ENCODE measurements around the gene NFYC.
A peak's percentile ranks its signal among the peaks of the same experiment; 100 is the strongest.

The NFYC gene

GRCh38 chr1:40792036-40792435 lies 100.5 kb downstream of the NFYC start:
- Histone ChIP-seq H3K4me3 (ENCODE audit: extremely low read depth, insufficient read depth, low read length, poor library complexity, severe bottlenecking) (no peak overlapping the region), H3K4me1 (ENCODE audit: control insufficient read depth, insufficient read depth, low read length, poor library complexity, severe bottlenecking) (peaks cover 4% of the 10 kb centered on the region), H3K36me3 (ENCODE audit: control insufficient read depth, insufficient read depth, low read length) (no peaks in the 10 kb centered on the region), H3K27ac (ENCODE audit: low read depth, low read length, severe bottlenecking) (no peak overlapping the region), H3K9me3 (ENCODE audit: control insufficient read depth, low read length) (no peaks in the 10 kb centered on the region)
- WGBS, 2 experiments (ENCODE audit: insufficient coverage in 2 of 2): 74 to 76% methylated on average over 3 of the region's 7 CpGs

- no peak overlapping the region for H3K4me3 ChIP-seq (ENCODE audit: extremely low read depth, insufficient read depth, low read length, poor library complexity, severe bottlenecking)
- H3K9me3 ChIP-seq (ENCODE audit: control insufficient read depth, low read length): no peaks in the 10 kb centered on the region
- H3K27ac ChIP-seq (ENCODE audit: low read depth, low read length, severe bottlenecking): no peak overlapping the region
- no peaks in the 10 kb centered on the region for H3K4me1 ChIP-seq (ENCODE audit: control insufficient read depth, insufficient read depth, low read length, poor library complexity, severe bottlenecking)
- no peaks in the 10 kb centered on the region for H3K36me3 ChIP-seq (ENCODE audit: control insufficient read depth, insufficient read depth, low read length)
- WGBS, 2 experiments (ENCODE audit: insufficient coverage in 2 of 2): 93 to 97% methylated on average over 2 to 3 of the region's 3 CpGs
These were observed 102.1 kb downstream of the NFYC start for GRCh38 chr1:40793617-40794016.

GRCh38 chr1:40794048-40794447 lies 102.5 kb downstream of the NFYC start:
- no peaks in the 10 kb centered on the region for H3K4me1 ChIP-seq (ENCODE audit: control insufficient read depth, insufficient read depth, low read length, poor library complexity, severe bottlenecking)
- no peaks in the 10 kb centered on the region for H3K9me3 ChIP-seq (ENCODE audit: control insufficient read depth, low read length)
- H3K27ac ChIP-seq (ENCODE audit: low read depth, low read length, severe bottlenecking): no peak overlapping the region
- H3K36me3 ChIP-seq (ENCODE audit: control insufficient read depth, insufficient read depth, low read length): no peaks in the 10 kb centered on the region
- 87 to 100% methylated on average over 1 to 3 of the region's 4 CpGs for WGBS, 2 experiments (ENCODE audit: insufficient coverage in 2 of 2)
- no peak overlapping the region for H3K4me3 ChIP-seq (ENCODE audit: extremely low read depth, insufficient read depth, low read length, poor library complexity, severe bottlenecking)

GRCh38 chr1:40794974-40795715 lies 103.6 kb downstream of the NFYC start:
- no peaks in the 10 kb centered on the region for H3K9me3 ChIP-seq (ENCODE audit: control insufficient read depth, low read length)
- H3K4me3 ChIP-seq (ENCODE audit: extremely low read depth, insufficient read depth, low read length, poor library complexity, severe bottlenecking): no peak overlapping the region
- no peak overlapping the region for H3K27ac ChIP-seq (ENCODE audit: low read depth, low read length, severe bottlenecking)
- H3K36me3 ChIP-seq (ENCODE audit: control insufficient read depth, insufficient read depth, low read length): no peaks in the 10 kb centered on the region
- no peaks in the 10 kb centered on the region for H3K4me1 ChIP-seq (ENCODE audit: control insufficient read depth, insufficient read depth, low read length, poor library complexity, severe bottlenecking)
- WGBS, 2 experiments (ENCODE audit: insufficient coverage in 2 of 2): 79 to 86% methylated on average over 7 to 8 of the region's 10 CpGs

GRCh38 chr1:40795811-40796586 lies 104.5 kb downstream of the NFYC start:
- Histone ChIP-seq H3K9me3 (ENCODE audit: control insufficient read depth, low read length) (no peaks in the 10 kb centered on the region), H3K36me3 (ENCODE audit: control insufficient read depth, insufficient read depth, low read length) (no peaks in the 10 kb centered on the region), H3K4me3 (ENCODE audit: extremely low read depth, insufficient read depth, low read length, poor library complexity, severe bottlenecking) (no peak overlapping the region), H3K27ac (ENCODE audit: low read depth, low read length, severe bottlenecking) (peak overlapping the region; percentile 41), H3K4me1 (ENCODE audit: control insufficient read depth, insufficient read depth, low read length, poor library complexity, severe bottlenecking) (no peaks in the 10 kb centered on the region)
- 70 to 81% methylated on average over 5 to 9 of the region's 13 CpGs for WGBS, 2 experiments (ENCODE audit: insufficient coverage in 2 of 2)

GRCh38 chr1:40796939-40797667 lies 105.6 kb downstream of the NFYC start:
- 80 to 84% methylated on average over 7 to 8 of the region's 9 CpGs for WGBS, 2 experiments (ENCODE audit: insufficient coverage in 2 of 2)
- H3K9me3 ChIP-seq (ENCODE audit: control insufficient read depth, low read length): no peaks in the 10 kb centered on the region
- no peaks in the 10 kb centered on the region for H3K4me1 ChIP-seq (ENCODE audit: control insufficient read depth, insufficient read depth, low read length, poor library complexity, severe bottlenecking)
- H3K4me3 ChIP-seq (ENCODE audit: extremely low read depth, insufficient read depth, low read length, poor library complexity, severe bottlenecking): no peak overlapping the region
- H3K27ac ChIP-seq (ENCODE audit: low read depth, low read length, severe bottlenecking): no peak overlapping the region
- H3K36me3 ChIP-seq (ENCODE audit: control insufficient read depth, insufficient read depth, low read length): no peaks in the 10 kb centered on the region

- 80 to 93% methylated on average over 2 to 3 of the region's 3 CpGs for WGBS, 2 experiments (ENCODE audit: insufficient coverage in 2 of 2)
- H3K27ac ChIP-seq (ENCODE audit: low read depth, low read length, severe bottlenecking): no peak overlapping the region
- H3K9me3 ChIP-seq (ENCODE audit: control insufficient read depth, low read length): no peaks in the 10 kb centered on the region
- no peaks in the 10 kb centered on the region for H3K36me3 ChIP-seq (ENCODE audit: control insufficient read depth, insufficient read depth, low read length)
- H3K4me3 ChIP-seq (ENCODE audit: extremely low read depth, insufficient read depth, low read length, poor library complexity, severe bottlenecking): no peak overlapping the region
- no peaks in the 10 kb centered on the region for H3K4me1 ChIP-seq (ENCODE audit: control insufficient read depth, insufficient read depth, low read length, poor library complexity, severe bottlenecking)
These were observed 106.1 kb downstream of the NFYC start for GRCh38 chr1:40797668-40798010.

- WGBS, 2 experiments (ENCODE audit: insufficient coverage in 2 of 2): 92 to 97% methylated on average over 6 to 8 of the region's 8 CpGs
- H3K36me3 ChIP-seq (ENCODE audit: control insufficient read depth, insufficient read depth, low read length): no peaks in the 10 kb centered on the region
- H3K27ac ChIP-seq (ENCODE audit: low read depth, low read length, severe bottlenecking): no peak overlapping the region
- H3K4me1 ChIP-seq (ENCODE audit: control insufficient read depth, insufficient read depth, low read length, poor library complexity, severe bottlenecking): no peaks in the 10 kb centered on the region
- no peak overlapping the region for H3K4me3 ChIP-seq (ENCODE audit: extremely low read depth, insufficient read depth, low read length, poor library complexity, severe bottlenecking)
- no peaks in the 10 kb centered on the region for H3K9me3 ChIP-seq (ENCODE audit: control insufficient read depth, low read length)
These were observed 107.1 kb downstream of the NFYC start for GRCh38 chr1:40798366-40799281.

GRCh38 chr1:40799351-40799867 lies 107.9 kb downstream of the NFYC start:
- no peak overlapping the region for H3K27ac ChIP-seq (ENCODE audit: low read depth, low read length, severe bottlenecking)

GRCh38 chr1:40801742-40802077 lies 110.2 kb downstream of the NFYC start:
- Histone ChIP-seq H3K4me3 (ENCODE audit: extremely low read depth, insufficient read depth, low read length, poor library complexity, severe bottlenecking) (peak overlapping the region; percentile 23), H3K36me3 (ENCODE audit: control insufficient read depth, insufficient read depth, low read length) (no peaks in the 10 kb centered on the region), H3K9me3 (ENCODE audit: control insufficient read depth, low read length) (no peaks in the 10 kb centered on the region), H3K27ac (ENCODE audit: low read depth, low read length, severe bottlenecking) (no peak overlapping the region), H3K4me1 (ENCODE audit: control insufficient read depth, insufficient read depth, low read length, poor library complexity, severe bottlenecking) (peaks cover under 1% of the 10 kb centered on the region)
- 100% methylated on average over 1 to 2 of the region's 3 CpGs for WGBS, 2 experiments (ENCODE audit: insufficient coverage in 2 of 2)

More at GRCh38 chr1:40799351-40799867, 107.9 kb downstream of the NFYC start:
- Histone ChIP-seq H3K4me1 (ENCODE audit: control insufficient read depth, insufficient read depth, low read length, poor library complexity, severe bottlenecking) (no peaks in the 10 kb centered on the region), H3K36me3 (ENCODE audit: control insufficient read depth, insufficient read depth, low read length) (no peaks in the 10 kb centered on the region), H3K9me3 (ENCODE audit: control insufficient read depth, low read length) (no peaks in the 10 kb centered on the region), H3K4me3 (ENCODE audit: extremely low read depth, insufficient read depth, low read length, poor library complexity, severe bottlenecking) (no peak overlapping the region)
- WGBS, 2 experiments (ENCODE audit: insufficient coverage in 2 of 2): 81 to 83% methylated on average over 6 to 8 of the region's 9 CpGs

All from mesodermal cell (in vitro differentiated cells).